Measurements from ENCODE around the gene ATXN2L.

DNA sequence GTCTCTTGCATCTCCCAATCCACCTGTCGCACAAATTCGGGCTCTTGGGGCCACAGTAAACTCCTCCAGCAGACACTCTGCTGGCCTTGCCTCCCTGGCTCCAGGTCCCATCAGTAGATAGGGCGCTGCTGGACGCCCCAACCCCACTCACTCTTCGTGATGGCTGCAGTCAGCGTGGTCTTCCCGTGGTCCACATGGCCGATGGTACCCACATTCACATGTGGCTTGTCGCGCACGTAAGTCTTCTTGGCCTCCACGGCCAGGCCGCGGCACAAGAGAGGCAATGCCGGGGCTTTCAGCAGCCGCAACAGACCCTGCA is 22.9 kb downstream of the ATXN2L start:
- no peak for TF ChIP-seq POLR2A (IDR thresholded peaks at IDR 0.05)
- no peak for TF ChIP-seq CTCF (IDR thresholded peaks at IDR 0.05)
